Measurements from ENCODE around the gene METRN.

METRN gene

GRCh38 chr16:725463-726187 lies 10.7 kb downstream of the METRN start:
- ATAC-seq = no peak

GRCh38 chr16:726188-726437 lies 11.2 kb downstream of the METRN start:
- no peak for ATAC-seq

- peak; percentile 22 for ATAC-seq
Observed at GRCh38 chr16:726438-727290, 11.7 kb downstream of the METRN start, which contains the start of the genes CCDC78 and HAGHL. Gene CCDC78, minus strand, starts transcription at chr16:726443. Its CDS starts 76 bp downstream, at chr16:726367. Gene HAGHL, plus strand, starts transcription at chr16:727106. Its CDS starts 404 bp downstream, at chr16:727510.

- ATAC-seq = peak; percentile 7 to 9
Observed at GRCh38 chr16:727291-727977, 12.5 kb downstream of the METRN start.

GRCh38 chr16:728131-728889 lies 13.4 kb downstream of the METRN start:
- peak; percentile 52 to 59 for ATAC-seq

GRCh38 chr16:728890-729744 lies 14.2 kb downstream of the METRN start:
- ATAC-seq = no peak

- ATAC-seq = no peak
Observed at GRCh38 chr16:729768-730665, 15.1 kb downstream of the METRN start.

GRCh38 chr16:730666-731509 lies 16.0 kb downstream of the METRN start:
- ATAC-seq = no peak

GRCh38 chr16:732332-732731 lies 17.4 kb downstream of the METRN start:
- no peak for ATAC-seq

GRCh38 chr16:732936-733335 lies 18.0 kb downstream of the METRN start:
- no peak for ATAC-seq

- no peak for ATAC-seq
Observed at GRCh38 chr16:733382-734207, 18.7 kb downstream of the METRN start.

- ATAC-seq = no peak
Observed at GRCh38 chr16:734208-734980, 19.5 kb downstream of the METRN start.

- no peak for ATAC-seq
Observed at GRCh38 chr16:734981-735881, 20.3 kb downstream of the METRN start.

- ATAC-seq = peak; percentile 70 to 74
Observed at GRCh38 chr16:735982-736453, 21.1 kb downstream of the METRN start.

- no peak for ATAC-seq
Observed at GRCh38 chr16:736936-737481, 22.1 kb downstream of the METRN start.

Measured in activated CD4-positive, CD25-positive, alpha-beta regulatory T cell treated with anti-CD3 and anti-CD28 coated beads, Interleukin-2, amount 50 U/mL, for 24 hours (primary cell).